Motor neuron (in vitro differentiated cells): ENCODE results near the gene VMO1. TPM values are rescaled to one million over a fixed set of nuclear protein-coding genes. Genes with fewer than 3 reads are reported as not detected.

ENCODE experiments used
- ATAC-seq, 8 experiments: fragments of 200-7000 bp; cut with Tn5 transposase; replicated peaks in 6 of 8; 2 replicates each; pipeline ENCODE4 v1.8.0; 2021; ENCODE audit warnings: mild to moderate bottlenecking in 8 of 8, moderate library complexity in 8 of 8
- H3K27ac ChIP-seq, 2 donors: fragments of 250-450 bp; sonication (Bioruptor Pico); 2 replicates each; pipeline ENCODE4 v1.9.0; 2021; ENCODE audit warnings: antibody characterized with exemption in 2 of 2, mild to moderate bottlenecking in 2 of 2, moderate library complexity in 1 of 2
- H3K4me1 ChIP-seq, 2 donors: fragments of 250-450 bp; sonication (Bioruptor Pico); replicated peaks in 1 of 2; 2 replicates each; pipeline ENCODE4 v1.6.1; 2021; ENCODE audit warnings: antibody characterized with exemption in 2 of 2, mild to moderate bottlenecking in 2 of 2, moderate library complexity in 1 of 2
- H3K4me3 ChIP-seq, 5 donors: fragments of 250-450 bp; sonication (Bioruptor Pico); 2 replicates each; pipeline ENCODE4 v1.9.0; 2021; ENCODE audit warnings: antibody characterized with exemption in 5 of 5, mild to moderate bottlenecking in 5 of 5, moderate library complexity in 4 of 5
- WGBS, 10 experiments: fragments of 450-650 bp; shearing (Covaris generic); methylation state at CpG; one replicate each; pipeline ENCODE4 v1.0.0; 2022; 5-methylcytosine and 5-hydroxymethylcytosine counted together
- in situ Hi-C, 9 experiments: fragments of 400-800 bp; cut with MboI; loops; one replicate each; pipeline ENCODE4 v1.15.0; 2021; ENCODE audit warnings: low sequenced_read_pairs in 9 of 9, low pct_unique_long_range_greater_than_20kb in 2 of 9; ENCODE audit not compliant: unreplicated experiment in 9 of 9
- total RNA-seq, 8 experiments: library from RNA; unstranded; fragments of 300-600 nt; gene quantifications; 2 replicates each; pipeline versions ENCODE4 v1.2.3 to v1.2.4, GENCODE V29; 2022

The VMO1 gene
- total RNA-seq, 8 experiments from 2014 or later, result 0.27 to 4.3 (median 1.5) TPM; not detected in 2

DNA sequence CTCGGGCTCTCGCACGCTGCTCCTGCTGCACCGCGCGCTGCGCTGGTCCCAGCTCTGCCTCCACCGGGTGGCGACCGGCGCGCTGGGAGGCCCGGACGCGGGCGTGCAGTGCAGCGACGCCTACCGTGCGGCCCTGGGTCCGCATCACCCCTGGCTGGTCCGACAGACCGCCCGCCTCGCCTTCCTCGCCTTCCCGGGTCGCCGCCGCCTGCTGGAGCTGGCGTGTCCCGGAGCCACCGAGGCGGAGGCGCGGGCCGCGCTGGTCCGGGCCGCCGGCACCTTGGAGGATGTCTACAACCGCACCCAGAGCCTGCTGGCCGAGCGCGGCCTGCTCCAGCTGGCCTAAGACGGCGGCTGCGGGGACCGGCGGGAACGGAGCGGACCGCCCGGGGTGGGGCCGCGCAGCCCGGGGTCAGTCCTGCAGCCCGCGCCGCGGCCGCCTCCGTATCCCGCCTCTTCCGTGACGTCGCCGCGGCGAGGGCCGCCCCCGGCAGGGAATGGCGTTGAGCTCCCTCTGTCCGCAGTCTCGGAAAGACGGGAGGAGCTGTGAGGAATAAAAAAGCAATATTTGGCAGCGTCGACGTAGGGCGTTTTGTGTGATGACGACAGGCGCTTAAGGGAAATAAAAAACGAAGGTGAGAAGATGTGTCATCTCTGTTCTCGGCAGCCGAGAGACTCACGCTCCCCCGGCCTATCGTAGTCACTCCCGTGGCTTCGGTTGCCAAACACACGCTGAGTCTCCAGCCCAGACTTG lies 4.0 kb upstream of the VMO1 start:
- in situ Hi-C loops, result loop anchor here in 1 of 9 experiments (25.0 kb wide), 1 partner anchor 97 kb away; the partner anchor contains the start of gene C17orf107
- H3K4me3 ChIP-seq, result peak overlapping the region; percentile 55 to 76 (median 64)
- WGBS, 10 experiments, result 1% methylated on average over 12 of the region's 91 CpGs; no CpG with 5 or more reads in 9 of the 10 experiments
- peak; percentile 84 to 91 (median 90) for ATAC-seq
- peaks cover 7 to 12% of the 10 kb centered on the region in 2 donors for H3K4me1 ChIP-seq
- peak overlapping the region; percentile 93 to 97 for H3K27ac ChIP-seq

DNA sequence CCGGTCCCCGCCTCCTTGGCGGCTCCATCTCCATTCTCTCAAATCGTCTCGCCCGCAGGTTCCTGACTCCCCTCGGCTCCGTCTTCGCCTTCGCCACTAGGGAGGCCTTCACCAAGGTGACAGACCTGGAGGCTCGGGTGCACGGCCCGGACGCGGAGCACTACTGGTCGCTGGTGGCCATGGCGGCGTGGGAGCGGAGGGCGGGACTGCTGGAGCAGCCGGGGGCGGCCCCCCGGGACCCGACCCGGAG lies 3.5 kb upstream of the VMO1 start:
- H3K4me3 ChIP-seq, result peak overlapping the region; percentile 55 to 76 (median 64)
- peak overlapping the region; percentile 93 to 97 for H3K27ac ChIP-seq
- H3K4me1 ChIP-seq, result peaks cover 7 to 12% of the 10 kb centered on the region in 2 donors
- WGBS, 10 experiments, result 0% methylated on average over 1 of the region's 25 CpGs; no CpG with 5 or more reads in 8 of the 10 experiments
- no peak for ATAC-seq
- in situ Hi-C loops, result loop anchor here in 1 of 9 experiments (25.0 kb wide), 1 partner anchor 98 kb away; the partner anchor contains the start of gene C17orf107

DNA sequence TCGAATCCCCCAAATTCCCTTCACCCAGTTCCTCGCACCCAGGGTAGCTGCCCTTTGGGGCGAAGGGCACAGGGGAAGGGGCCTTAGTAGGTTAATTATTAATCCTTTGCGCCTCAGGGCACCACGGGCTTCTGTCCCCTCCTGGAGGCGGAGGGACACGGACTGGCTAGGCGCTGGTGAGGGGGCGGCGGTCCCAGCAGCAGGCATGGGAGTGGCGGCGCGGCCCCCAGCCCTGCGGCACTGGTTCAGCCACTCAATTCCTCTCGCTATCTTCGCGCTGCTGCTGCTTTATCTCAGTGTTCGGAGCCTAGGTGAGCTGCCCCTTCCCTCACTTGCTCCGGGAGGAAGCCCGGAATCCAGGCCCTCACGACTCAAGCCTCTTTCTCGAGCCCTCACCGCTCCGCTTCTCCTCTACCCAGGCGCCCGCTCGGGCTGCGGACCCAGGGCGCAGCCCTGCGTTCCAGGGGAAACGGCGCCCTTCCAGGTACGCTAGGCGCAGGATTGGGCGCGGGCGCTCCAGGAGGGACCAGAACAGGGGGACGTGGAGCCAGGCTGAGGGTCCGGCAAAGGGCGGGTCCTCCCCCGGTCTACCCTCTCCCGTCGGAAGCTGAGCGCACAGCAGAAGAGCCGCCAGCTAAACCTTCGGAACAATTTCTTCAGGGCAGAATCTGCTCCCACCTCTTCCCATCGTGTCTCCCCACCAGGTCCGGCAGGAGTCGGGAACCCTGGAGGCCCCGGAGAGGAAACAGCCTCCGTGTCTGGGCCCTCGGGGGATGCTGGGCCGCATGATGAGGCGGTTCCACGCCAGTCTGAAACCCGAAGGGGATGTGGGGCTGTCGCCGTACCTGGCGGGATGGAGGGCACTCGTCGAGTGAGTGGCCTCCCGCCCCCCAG lies 2.9 kb upstream of the VMO1 start, which contains the start of gene GLTPD2:
Gene GLTPD2, plus strand, starts transcription at position 158 of the 894 bp plus-strand sequence. Its CDS starts 48 bp downstream, at position 206.
- Histone ChIP-seq H3K4me3 (peak within 1 kb of the TSS; percentile 55 to 76 (median 64)), H3K27ac (peak within 1 kb of the TSS; percentile 93 to 97), H3K4me1 (peaks cover 7 to 12% of the 10 kb centered on the region in 2 donors)
- in situ Hi-C loops, result loop anchor here in 1 of 9 experiments (25.0 kb wide), 1 partner anchor 98 kb away; the partner anchor contains the start of gene C17orf107
- ATAC-seq, result peak in 4 of 8 experiments; percentile 0 to 2 (median 2)
- WGBS, 10 experiments, result 0 to 60% (median 4%) methylated on average over 5 to 23 of the region's 62 CpGs; no CpG with 5 or more reads in 4 of the 10 experiments

- in situ Hi-C loops, result loop anchor here in 1 of 9 experiments (25.0 kb wide), 1 partner anchor 99 kb away; the partner anchor contains the start of gene C17orf107
- peak overlapping the region; percentile 55 to 76 (median 64) for H3K4me3 ChIP-seq
- WGBS, 10 experiments, result 43 to 100% (median 77%) methylated on average over 2 to 14 of the region's 14 CpGs; no CpG with 5 or more reads in 1 of the 10 experiments
- ATAC-seq, result no peak
- peaks cover 7 to 12% of the 10 kb centered on the region in 2 donors for H3K4me1 ChIP-seq
- no peak overlapping the region for H3K27ac ChIP-seq
Measured at GRCh38 chr17:4788159-4788806, 2.1 kb upstream of the VMO1 start.

- in situ Hi-C loops, result loop anchor here in 1 of 9 experiments (25.0 kb wide), 1 partner anchor 101 kb away; the partner anchor contains the start of gene C17orf107
- no peak for ATAC-seq
- Histone ChIP-seq H3K4me1 (peaks cover 7 to 12% of the 10 kb centered on the region in 2 donors), H3K4me3 (no peak overlapping the region), H3K27ac (no peak overlapping the region)
- WGBS, 10 experiments, result 0 to 37% (median 19%) methylated on average over 1 to 5 of the region's 6 CpGs; no CpG with 5 or more reads in 4 of the 10 experiments
Measured at GRCh38 chr17:4786516-4786915, 352 bp upstream of the VMO1 start.

GRCh38 chr17:4785311-4786105 lies 656 bp downstream of the VMO1 start:
- 0 to 80% (median 31%) methylated on average over 1 to 25 of the region's 61 CpGs; no CpG with 5 or more reads in 6 of the 10 experiments for WGBS, 10 experiments
- no peak overlapping the region for H3K27ac ChIP-seq
- ATAC-seq, result no peak
- in situ Hi-C loops, result loop anchor here in 1 of 9 experiments (25.0 kb wide), 1 partner anchor 102 kb away; the partner anchor contains the start of gene C17orf107
- no peak overlapping the region for H3K4me3 ChIP-seq
- peaks cover 5 to 12% of the 10 kb centered on the region in 2 donors for H3K4me1 ChIP-seq

- in situ Hi-C loops, result loop anchor here in 1 of 9 experiments (25.0 kb wide), 1 partner anchor 105 kb away; the partner anchor contains the start of gene C17orf107
- 8 to 33% methylated on average over 1 to 9 of the region's 28 CpGs; no CpG with 5 or more reads in 8 of the 10 experiments for WGBS, 10 experiments
- ATAC-seq, result peak in 1 of 8 experiments; percentile 6
Measured at GRCh38 chr17:4782652-4783051, 3.5 kb downstream of the VMO1 start.

DNA sequence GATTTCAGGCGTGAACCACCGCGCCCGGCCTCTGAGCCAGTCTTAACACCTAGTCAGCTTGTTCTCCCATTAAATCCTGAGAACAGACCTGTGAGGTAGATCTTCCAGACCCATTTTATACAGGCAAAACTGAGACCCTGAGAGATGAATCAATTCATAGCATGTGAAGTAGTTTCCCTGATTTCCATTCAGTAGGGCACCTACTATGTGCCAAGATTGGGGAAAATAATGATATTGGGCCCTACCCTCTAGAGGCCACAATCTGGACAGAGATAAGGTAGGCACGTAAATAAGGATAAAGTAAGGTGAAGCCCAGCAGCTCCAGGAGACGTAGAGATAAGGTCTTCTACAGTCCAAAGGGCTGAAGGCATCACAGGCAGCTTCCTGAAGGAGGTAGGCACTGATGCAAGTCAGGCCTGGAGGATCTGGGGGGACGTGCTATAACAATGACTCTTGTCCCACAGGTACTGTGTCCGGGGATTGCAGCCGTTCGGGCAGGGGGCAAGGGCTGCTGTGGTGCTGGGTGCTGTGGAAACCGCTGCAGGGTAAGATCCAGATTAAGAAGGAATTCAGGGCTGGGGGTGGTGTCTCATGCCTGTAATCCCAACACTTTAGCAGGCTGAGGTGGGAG lies 5.7 kb downstream of the VMO1 start:
- H3K4me1 ChIP-seq, result no peaks in the 10 kb centered on the region
- WGBS, 10 experiments, result 25 to 100% (median 61%) methylated on average over 1 to 7 of the region's 11 CpGs; no CpG with 5 or more reads in 1 of the 10 experiments
- in situ Hi-C loops, result loop anchor here in 1 of 9 experiments (25.0 kb wide), 1 partner anchor 107 kb away; the partner anchor contains the start of gene C17orf107
- no peak overlapping the region for H3K4me3 ChIP-seq
- no peak for ATAC-seq
- no peak overlapping the region for H3K27ac ChIP-seq

More at GRCh38 chr17:4782652-4783051, 3.5 kb downstream of the VMO1 start:
- Histone ChIP-seq H3K4me1 (peaks cover 0 to 6% of the 10 kb centered on the region in 2 donors), H3K4me3 (no peak overlapping the region), H3K27ac (no peak overlapping the region)

DNA sequence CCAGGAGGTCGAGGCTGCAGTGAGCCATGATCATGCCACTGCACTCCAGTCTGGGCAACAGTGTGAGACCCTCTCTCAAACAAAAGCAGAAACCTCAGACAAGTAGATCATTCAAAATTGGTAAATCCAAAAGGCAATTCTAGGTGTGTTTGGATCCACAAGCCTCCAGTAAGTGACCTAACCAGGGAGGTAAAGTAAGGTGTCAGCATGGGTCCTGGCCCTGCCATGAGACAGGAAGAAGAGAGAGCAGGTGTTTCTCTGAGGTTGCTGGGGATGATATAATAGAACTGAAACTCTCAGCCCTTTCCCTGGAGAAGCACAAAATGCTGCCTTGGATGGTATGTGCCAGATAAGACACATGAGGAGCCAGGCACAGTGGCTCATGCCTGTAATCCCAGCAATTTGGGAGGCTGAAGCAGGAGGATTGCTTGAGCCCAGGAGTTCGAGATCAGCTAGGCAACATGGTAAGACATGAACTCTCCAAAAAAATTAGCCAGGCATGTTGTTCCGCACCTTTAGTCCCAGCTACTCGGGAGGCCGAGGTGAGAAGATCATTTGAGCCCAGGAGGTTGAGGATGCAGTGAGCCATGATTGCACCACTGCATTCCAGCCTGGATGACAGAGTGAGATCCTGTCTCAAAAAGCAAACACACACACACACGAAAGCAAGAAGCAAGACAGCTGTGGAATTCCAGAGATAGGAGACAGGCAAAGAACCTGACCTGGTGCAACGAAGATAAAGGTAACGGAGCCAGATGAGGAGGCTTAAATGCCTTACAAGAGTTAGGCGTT lies 8.0 kb downstream of the VMO1 start:
- Histone ChIP-seq H3K27ac (no peak overlapping the region), H3K4me3 (no peak overlapping the region), H3K4me1 (no peaks in the 10 kb centered on the region)
- 30 to 86% (median 65%) methylated on average over 1 to 8 of the region's 9 CpGs; no CpG with 5 or more reads in 1 of the 10 experiments for WGBS, 10 experiments
- in situ Hi-C loops, result loop anchor here in 1 of 9 experiments (25.0 kb wide), 1 partner anchor 109 kb away; the partner anchor contains the start of gene C17orf107
- no peak for ATAC-seq

DNA sequence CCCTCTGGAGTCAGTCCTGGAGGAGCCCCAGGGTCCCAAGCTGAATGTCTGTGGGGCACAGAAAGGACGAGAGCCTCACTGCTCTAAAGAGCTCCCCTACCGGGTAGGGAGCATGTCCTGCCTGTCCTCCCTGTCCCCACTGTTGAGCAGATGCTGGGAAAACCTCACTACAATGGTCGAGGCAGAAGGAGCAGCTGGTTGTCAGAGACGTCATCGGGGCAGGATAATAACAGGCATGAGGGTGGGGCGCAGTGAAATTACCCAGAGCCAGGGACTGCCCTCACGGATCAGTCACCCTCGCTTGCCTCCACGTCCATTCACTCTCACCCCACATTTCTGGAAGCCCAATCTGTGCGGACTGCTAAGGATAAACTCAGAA lies 13.9 kb downstream of the VMO1 start:
- Histone ChIP-seq H3K4me1 (no peaks in the 10 kb centered on the region), H3K4me3 (no peak overlapping the region), H3K27ac (no peak overlapping the region)
- in situ Hi-C loops, result no loop called here
- 17 to 100% (median 46%) methylated on average over 1 to 4 of the region's 10 CpGs; no CpG with 5 or more reads in 6 of the 10 experiments for WGBS, 10 experiments
- ATAC-seq, result peak in 4 of 8 experiments; percentile 16 to 37 (median 20)
